ENCODE data around the gene FBXL4. TPM values are rescaled to one million over a fixed set of nuclear protein-coding genes. Genes with fewer than 3 reads are reported as not detected.

The FBXL4 gene
- total RNA-seq, 4 donors from 2014 or later, result 33.1 to 49.9 (median 42.8) TPM

DNA sequence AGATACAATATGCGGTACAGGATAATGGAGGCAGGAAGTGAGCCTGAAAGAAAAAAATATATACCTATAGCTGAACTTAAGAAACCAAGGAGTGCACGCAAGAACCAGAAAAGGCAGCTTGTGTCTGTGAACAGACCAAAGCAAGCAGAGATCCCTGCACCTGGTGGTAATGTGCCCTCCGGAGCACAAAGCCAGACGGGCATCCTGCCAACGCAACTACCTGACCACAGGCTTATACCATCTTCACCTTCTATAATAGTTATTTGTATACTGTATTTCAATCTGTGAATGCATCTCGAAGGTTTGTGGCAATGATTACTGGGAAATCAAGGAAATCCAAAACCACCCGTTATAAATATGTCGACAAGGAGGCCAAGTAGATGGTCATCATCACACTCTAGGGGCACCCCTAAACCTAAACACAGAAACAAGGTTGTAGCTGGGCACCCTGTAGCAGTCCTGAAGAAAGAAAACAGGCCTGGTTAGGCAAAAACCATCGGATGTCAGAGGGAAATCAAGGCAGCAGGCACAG is 801 bp downstream of the FBXL4 start:
- H3K4me1 ChIP-seq, result peaks cover 15 to 24% of the 10 kb centered on the region in 2 donors
- peak overlapping the region; percentile 65 to 82 (median 77) for H3K4me3 ChIP-seq (replicated peaks in 1 of 3)
- H3K27me3 ChIP-seq, result no peaks in the 10 kb centered on the region
- peak overlapping the region; percentile 82 to 89 (median 85) for H3K27ac ChIP-seq
- no peaks in the 10 kb centered on the region for H3K36me3 ChIP-seq
- TF ChIP-seq POLR2A (IDR thresholded peaks at IDR 0.05), result no peak
- TF ChIP-seq, protein P1, sequence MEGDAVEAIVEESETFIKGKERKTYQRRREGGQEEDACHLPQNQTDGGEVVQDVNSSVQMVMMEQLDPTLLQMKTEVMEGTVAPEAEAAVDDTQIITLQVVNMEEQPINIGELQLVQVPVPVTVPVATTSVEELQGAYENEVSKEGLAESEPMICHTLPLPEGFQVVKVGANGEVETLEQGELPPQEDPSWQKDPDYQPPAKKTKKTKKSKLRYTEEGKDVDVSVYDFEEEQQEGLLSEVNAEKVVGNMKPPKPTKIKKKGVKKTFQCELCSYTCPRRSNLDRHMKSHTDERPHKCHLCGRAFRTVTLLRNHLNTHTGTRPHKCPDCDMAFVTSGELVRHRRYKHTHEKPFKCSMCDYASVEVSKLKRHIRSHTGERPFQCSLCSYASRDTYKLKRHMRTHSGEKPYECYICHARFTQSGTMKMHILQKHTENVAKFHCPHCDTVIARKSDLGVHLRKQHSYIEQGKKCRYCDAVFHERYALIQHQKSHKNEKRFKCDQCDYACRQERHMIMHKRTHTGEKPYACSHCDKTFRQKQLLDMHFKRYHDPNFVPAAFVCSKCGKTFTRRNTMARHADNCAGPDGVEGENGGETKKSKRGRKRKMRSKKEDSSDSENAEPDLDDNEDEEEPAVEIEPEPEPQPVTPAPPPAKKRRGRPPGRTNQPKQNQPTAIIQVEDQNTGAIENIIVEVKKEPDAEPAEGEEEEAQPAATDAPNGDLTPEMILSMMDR (IDR thresholded peaks at IDR 0.05), result no peak
- no peaks in the 10 kb centered on the region for H3K9me3 ChIP-seq
- intact Hi-C loops (cut with DNase I), result no loop called here
- WGBS, 2 donors, result 8 to 12% methylated on average over 9 of the region's 9 CpGs
- peak; percentile 66 to 74 for DNase-seq

DNA sequence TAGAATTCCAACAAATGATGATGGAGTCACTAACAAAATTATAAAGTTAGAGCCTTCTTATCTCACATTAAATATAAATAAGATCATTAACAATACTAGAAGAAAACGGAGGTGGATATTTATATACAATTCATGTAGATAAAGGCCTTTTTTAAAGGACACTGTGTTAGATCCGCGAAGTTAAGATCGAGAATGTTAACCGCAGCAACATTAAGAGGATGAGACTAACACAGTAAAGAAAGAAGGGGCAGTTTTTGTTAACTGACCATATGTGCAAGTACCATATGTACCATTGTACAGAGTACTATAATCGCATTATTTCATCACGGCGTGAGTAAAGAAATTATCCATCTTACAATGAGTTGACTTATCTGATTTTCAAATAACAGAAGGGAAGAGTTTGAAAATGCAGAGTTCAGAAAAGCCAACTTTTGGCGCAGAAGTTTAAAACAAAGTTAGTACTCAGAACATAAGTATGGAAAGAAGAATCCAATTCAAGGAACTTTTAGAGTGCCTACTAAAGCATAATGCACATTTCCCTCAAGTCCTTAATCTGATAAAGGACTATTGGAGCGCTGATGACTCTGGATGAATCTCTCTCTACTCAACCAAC is 1.4 kb downstream of the FBXL4 start:
- Histone ChIP-seq H3K36me3 (no peaks in the 10 kb centered on the region), H3K4me1 (peaks cover 15 to 24% of the 10 kb centered on the region in 2 donors), H3K27me3 (no peaks in the 10 kb centered on the region), H3K4me3 (replicated peaks in 1 of 3) (peak overlapping the region in 2 of 3 donors; percentile 65 to 82), H3K9me3 (no peaks in the 10 kb centered on the region), H3K27ac (peak overlapping the region in 1 of 3 donors; percentile 89)
- TF ChIP-seq POLR2A (IDR thresholded peaks at IDR 0.05), result no peak
- TF ChIP-seq, protein P1 (IDR thresholded peaks at IDR 0.05), result no peak
- WGBS, 2 donors, result 69 to 75% methylated on average over 10 of the region's 10 CpGs
- intact Hi-C loops (cut with DNase I), result no loop called here
- no peak for DNase-seq

DNA sequence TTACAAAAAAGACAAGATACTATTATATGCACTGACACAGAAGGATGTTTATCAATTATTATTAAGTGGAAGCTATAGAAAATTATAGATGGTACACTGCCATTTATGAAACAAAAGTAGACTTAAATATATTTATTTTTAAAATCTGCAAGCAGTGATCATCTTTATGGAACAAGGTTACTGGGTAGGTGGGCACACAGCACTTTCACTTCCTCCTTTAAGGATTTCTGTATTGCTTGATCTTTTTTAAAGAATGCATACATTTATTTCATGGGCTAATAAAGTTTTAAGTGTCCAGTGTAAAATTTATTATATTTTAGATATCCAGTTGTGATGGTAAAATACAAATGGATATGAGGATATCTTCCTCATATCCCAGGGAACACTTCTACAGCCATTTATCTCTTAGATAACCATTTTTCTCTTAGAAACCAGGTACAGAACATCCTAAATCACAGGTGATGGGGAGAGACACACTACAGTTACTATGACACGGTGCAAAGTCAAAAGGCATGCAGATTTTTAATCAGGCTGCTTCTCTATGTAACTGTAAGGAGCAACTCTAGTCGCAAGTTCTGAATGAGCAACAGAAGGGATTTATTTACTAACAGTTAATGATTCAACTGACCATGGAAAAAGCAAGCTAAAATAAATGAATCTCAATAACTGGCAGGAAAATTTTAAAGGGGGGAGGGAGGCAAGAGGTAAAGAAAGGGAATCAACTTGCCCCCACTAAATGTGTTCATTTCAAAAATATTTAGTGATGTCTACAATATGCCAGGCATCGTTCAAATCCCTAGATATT is 2.2 kb downstream of the FBXL4 start:
- no peak for TF ChIP-seq POLR2A (IDR thresholded peaks at IDR 0.05)
- TF ChIP-seq, protein P1 (IDR thresholded peaks at IDR 0.05), result no peak
- intact Hi-C loops (cut with DNase I), result no loop called here
- no peaks in the 10 kb centered on the region for H3K27me3 ChIP-seq
- peak overlapping the region in 1 of 3 donors; percentile 24 for H3K27ac ChIP-seq
- no peaks in the 10 kb centered on the region for H3K36me3 ChIP-seq
- WGBS, 2 donors, result 87 to 88% methylated on average over 3 of the region's 3 CpGs
- no peak for DNase-seq
- H3K4me1 ChIP-seq, result peaks cover 15 to 24% of the 10 kb centered on the region in 2 donors
- H3K4me3 ChIP-seq (replicated peaks in 1 of 3), result no peak overlapping the region
- H3K9me3 ChIP-seq, result no peaks in the 10 kb centered on the region

DNA sequence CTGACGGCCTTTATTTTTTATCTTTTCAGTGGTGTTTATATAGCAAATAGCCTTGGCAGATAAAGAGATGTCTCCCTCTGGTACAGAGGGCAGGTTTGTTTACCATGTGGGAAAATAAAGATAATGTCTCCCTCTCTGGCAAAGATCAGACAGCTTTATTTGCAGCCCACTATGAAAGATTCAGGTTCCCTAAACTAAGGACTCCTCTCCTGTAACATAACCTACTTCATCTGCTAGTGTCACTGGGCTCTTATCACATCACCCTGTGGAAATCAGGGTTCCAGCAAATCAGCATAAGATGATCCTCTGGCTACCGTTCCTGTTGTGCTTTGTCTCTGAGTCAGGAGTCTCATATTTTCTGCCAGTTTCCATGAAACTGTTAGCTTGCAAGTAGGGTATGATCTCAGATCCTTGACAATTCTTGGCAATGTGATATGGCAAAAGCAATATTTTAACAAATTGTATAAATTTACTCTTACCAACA is 3.1 kb downstream of the FBXL4 start:
- TF ChIP-seq POLR2A (IDR thresholded peaks at IDR 0.05), result no peak
- TF ChIP-seq, protein P1 (IDR thresholded peaks at IDR 0.05), result no peak
- Histone ChIP-seq H3K4me1 (peaks cover 15 to 24% of the 10 kb centered on the region in 2 donors), H3K27me3 (no peaks in the 10 kb centered on the region), H3K9me3 (no peaks in the 10 kb centered on the region), H3K4me3 (replicated peaks in 1 of 3) (no peak overlapping the region), H3K27ac (peak overlapping the region in 2 of 3 donors; percentile 4 to 24), H3K36me3 (no peaks in the 10 kb centered on the region)
- DNase-seq, result no peak
- WGBS, 2 donors, result 62 to 74% methylated on average over 2 of the region's 2 CpGs
- intact Hi-C loops (cut with DNase I), result no loop called here
